Body of pancreas (tissue), 4 donors: ENCODE measurements around the gene SLC6A11. TPM values are rescaled to one million over a fixed set of nuclear protein-coding genes. Genes with fewer than 3 reads are reported as not detected.

Source experiments
- ATAC-seq: fragments of 150-250 bp; one replicate; pipeline ENCODE4 v1.9.1; 2016
- DNase-seq, 4 donors: peaks; one replicate each; pipeline ENCODE4 v3.0.0-alpha.2; 2019
- H3K27ac ChIP-seq, 4 donors: fragments of 200-600 bp; sonication (generic); 1 replicate in 3 of 4; 2 replicates in 1 of 4; pipeline versions ENCODE4 v1.5.1 to v1.6.1; 2016 to 2019; ENCODE audit warnings: mild to moderate bottlenecking in 1 of 4, mixed read lengths in 1 of 4, moderate library complexity in 1 of 4
- H3K27me3 ChIP-seq, 2 donors: fragments of 200-600 bp; sonication (generic); one replicate each; pipeline ENCODE4 v1.6.0; 2016; ENCODE audit warnings: mild to moderate bottlenecking in 1 of 2
- H3K36me3 ChIP-seq, 2 donors: fragments of 200-600 bp; sonication (generic); replicated peaks in 1 of 2; 2 replicates each; pipeline ENCODE4 v1.5.1; 2016; ENCODE audit warnings: low read depth in 2 of 2; ENCODE audit not compliant: insufficient read depth in 1 of 2
- H3K4me1 ChIP-seq: fragments of 200-600 bp; sonication (generic); one replicate; pipeline ENCODE4 v1.6.0; 2016
- H3K4me3 ChIP-seq, 2 donors: fragments of 200-600 bp; sonication (generic); 1 replicate in 1 of 2; 2 replicates in 1 of 2; pipeline ENCODE4 v1.5.1; 2016 to 2019
- H3K9me3 ChIP-seq, 3 donors: fragments of 200-600 bp; sonication (generic); 1 replicate in 2 of 3; 2 replicates in 1 of 3; pipeline ENCODE4 v1.5.1; 2016
- POLR2A ChIP-seq, 3 donors: fragments of 450-650 bp; IDR thresholded peaks; one replicate each; pipeline ENCODE4 v1.6.1; 2016; ENCODE audit warnings: antibody characterized with exemption in 3 of 3, mild to moderate bottlenecking in 2 of 3
- WGBS, 2 donors: methylation state at CpG; one replicate each; pipeline ENCODE4 v1.1.5; 2017; 5-methylcytosine and 5-hydroxymethylcytosine counted together
- intact Hi-C: fragments of 100-400 bp; cut with DNase I; formaldehyde crosslinking; loops from one replicate; pipeline ENCODE4 v1.15.1; 2023
- total RNA-seq, 2 donors: library from RNA; depleted of rRNA; stranded (reverse); fragments of >200 nt; gene quantifications; one replicate each; pipeline ENCODE4 v1.1.0, GENCODE V29; 2016
- TF ChIP-seq, protein P1 (sequence below), 7 experiments: fragments of 450-650 bp in 4 of 7; fragments of 200-600 bp in 3 of 7; sonication (generic) in 3 of 7; IDR thresholded peaks; one replicate each; pipeline ENCODE4 v1.5.1; 2016 to 2019; ENCODE audit warnings: antibody characterized with exemption in 7 of 7

SLC6A11 gene
- total RNA-seq, 2 donors from 2014 or later, result 0.52 TPM; not detected in 1

GRCh38 chr3:10982782-10983181, 166.8 kb downstream of the SLC6A11 start:
- intact Hi-C loops, result no loop called here
- no peak for TF ChIP-seq POLR2A (IDR thresholded peaks at IDR 0.05)
- TF ChIP-seq, protein P1, sequence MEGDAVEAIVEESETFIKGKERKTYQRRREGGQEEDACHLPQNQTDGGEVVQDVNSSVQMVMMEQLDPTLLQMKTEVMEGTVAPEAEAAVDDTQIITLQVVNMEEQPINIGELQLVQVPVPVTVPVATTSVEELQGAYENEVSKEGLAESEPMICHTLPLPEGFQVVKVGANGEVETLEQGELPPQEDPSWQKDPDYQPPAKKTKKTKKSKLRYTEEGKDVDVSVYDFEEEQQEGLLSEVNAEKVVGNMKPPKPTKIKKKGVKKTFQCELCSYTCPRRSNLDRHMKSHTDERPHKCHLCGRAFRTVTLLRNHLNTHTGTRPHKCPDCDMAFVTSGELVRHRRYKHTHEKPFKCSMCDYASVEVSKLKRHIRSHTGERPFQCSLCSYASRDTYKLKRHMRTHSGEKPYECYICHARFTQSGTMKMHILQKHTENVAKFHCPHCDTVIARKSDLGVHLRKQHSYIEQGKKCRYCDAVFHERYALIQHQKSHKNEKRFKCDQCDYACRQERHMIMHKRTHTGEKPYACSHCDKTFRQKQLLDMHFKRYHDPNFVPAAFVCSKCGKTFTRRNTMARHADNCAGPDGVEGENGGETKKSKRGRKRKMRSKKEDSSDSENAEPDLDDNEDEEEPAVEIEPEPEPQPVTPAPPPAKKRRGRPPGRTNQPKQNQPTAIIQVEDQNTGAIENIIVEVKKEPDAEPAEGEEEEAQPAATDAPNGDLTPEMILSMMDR (IDR thresholded peaks at IDR 0.05), result no peak
- H3K9me3 ChIP-seq, result no peaks in the 10 kb centered on the region
- H3K4me3 ChIP-seq, result no peak overlapping the region
- H3K27ac ChIP-seq, result peak overlapping the region in 2 of 4 donors; percentile 22 to 76
- no peaks in the 10 kb centered on the region for H3K36me3 ChIP-seq
- ATAC-seq (peak; percentile 67), DNase-seq (peak in 1 of 4 donors; percentile 25)
- no peaks in the 10 kb centered on the region for H3K27me3 ChIP-seq
- peaks cover 7% of the 10 kb centered on the region for H3K4me1 ChIP-seq
- WGBS, 2 donors, result 2 to 10% methylated on average over 4 of the region's 4 CpGs

DNA sequence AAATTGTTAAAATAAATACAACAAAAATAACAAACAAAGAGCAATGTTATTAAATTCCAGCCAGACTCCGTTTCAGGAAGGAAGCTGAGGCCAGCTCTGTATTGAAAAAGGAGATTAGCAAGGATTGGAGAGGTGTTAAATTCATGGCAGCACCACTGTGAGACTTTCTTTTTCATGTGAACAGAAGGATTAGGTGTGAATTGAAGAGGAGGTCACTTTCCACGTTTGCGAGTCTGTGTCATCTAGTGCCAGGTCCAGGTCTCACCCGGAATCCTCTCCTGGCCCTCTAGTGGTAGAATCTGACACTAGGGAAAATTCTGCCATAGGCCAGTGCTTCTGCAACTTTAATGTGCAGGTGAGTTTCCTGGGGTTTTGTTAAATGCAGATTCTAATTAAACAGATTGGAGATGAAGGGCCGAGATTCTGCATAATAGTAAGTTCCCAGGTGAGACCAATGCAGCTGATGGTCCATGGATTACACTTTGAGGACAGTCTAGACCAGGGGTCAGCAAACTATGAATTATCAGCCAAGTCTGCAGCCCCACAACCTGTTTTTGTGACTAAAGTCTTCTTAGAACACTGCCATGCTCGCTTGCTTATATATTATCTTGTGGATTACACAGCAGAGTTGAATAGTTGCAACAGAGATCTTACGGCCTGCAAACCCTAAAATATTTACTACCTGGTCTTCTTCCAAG, 167.3 kb downstream of the SLC6A11 start:
- intact Hi-C loops, result no loop called here
- peak; percentile 76 for ATAC-seq
- TF ChIP-seq, protein P1 (IDR thresholded peaks at IDR 0.05), result peak; percentile 50 to 76 (median 67)
- TF ChIP-seq POLR2A (IDR thresholded peaks at IDR 0.05), result no peak

GRCh38 chr3:10984371-10984896, 168.4 kb downstream of the SLC6A11 start:
- H3K4me3 ChIP-seq, result no peak overlapping the region
- H3K9me3 ChIP-seq, result no peaks in the 10 kb centered on the region
- H3K4me1 ChIP-seq, result peaks cover 7% of the 10 kb centered on the region
- no peaks in the 10 kb centered on the region for H3K27me3 ChIP-seq
- ATAC-seq (no peak), DNase-seq (no peak)
- TF ChIP-seq, protein P1 (IDR thresholded peaks at IDR 0.05), result no peak
- TF ChIP-seq POLR2A (IDR thresholded peaks at IDR 0.05), result no peak
- no peaks in the 10 kb centered on the region for H3K36me3 ChIP-seq
- intact Hi-C loops, result no loop called here
- H3K27ac ChIP-seq, result no peak overlapping the region
- 68 to 84% methylated on average over 1 of the region's 1 CpG for WGBS, 2 donors

More for the DNA sequence above, 167.3 kb downstream of the SLC6A11 start:
- peak; percentile 29 to 55 (median 50) for DNase-seq
- Histone ChIP-seq H3K9me3 (no peaks in the 10 kb centered on the region), H3K27ac (peak overlapping the region in 3 of 4 donors; percentile 22 to 76 (median 41)), H3K4me1 (peaks cover 7% of the 10 kb centered on the region), H3K27me3 (no peaks in the 10 kb centered on the region), H3K4me3 (no peak overlapping the region), H3K36me3 (no peaks in the 10 kb centered on the region)
- WGBS, 2 donors, result 21% methylated on average over 7 of the region's 7 CpGs

GRCh38 chr3:10985181-10985580, 169.2 kb downstream of the SLC6A11 start:
- DNase-seq (no peak), ATAC-seq (no peak)
- Histone ChIP-seq H3K27ac (no peak overlapping the region), H3K27me3 (no peaks in the 10 kb centered on the region), H3K4me1 (peaks cover 7% of the 10 kb centered on the region), H3K36me3 (no peaks in the 10 kb centered on the region), H3K4me3 (no peak overlapping the region), H3K9me3 (no peaks in the 10 kb centered on the region)
- intact Hi-C loops, result no loop called here
- TF ChIP-seq, protein P1 (IDR thresholded peaks at IDR 0.05), result no peak
- no peak for TF ChIP-seq POLR2A (IDR thresholded peaks at IDR 0.05)
- 33 to 40% methylated on average over 1 of the region's 1 CpG for WGBS, 2 donors
